Loucy (cell line): ENCODE measurements around the gene TAS1R1.

Source experiments
- H2AFZ ChIP-seq: fragments of 200-600 bp; sonication (generic); 2 replicates; pipeline ENCODE4 v1.6.0; 2016; ENCODE audit warnings: antibody characterized with exemption, mild to moderate bottlenecking, low read length, moderate library complexity
- H3F3A ChIP-seq: fragments of 200-600 bp; 2 replicates; pipeline ENCODE4 v1.6.0; 2016; ENCODE audit warnings: antibody characterized with exemption, low read depth, mild to moderate bottlenecking
- H3K27me3 ChIP-seq: fragments of 200-600 bp; sonication (generic); 2 replicates; pipeline ENCODE4 v1.6.1; 2014; ENCODE audit warnings: low read length, mild to moderate bottlenecking; ENCODE audit not compliant: insufficient read depth, poor library complexity, severe bottlenecking
- H3K36me3 ChIP-seq: fragments of 200-600 bp; sonication (generic); 2 replicates; pipeline ENCODE4 v1.6.1; 2016; ENCODE audit warnings: low read length; ENCODE audit not compliant: insufficient read depth
- H3K4me1 ChIP-seq: fragments of 200-600 bp; sonication (generic); 2 replicates; pipeline ENCODE4 v1.5.1; 2014; ENCODE audit warnings: low read length, mild to moderate bottlenecking; ENCODE audit not compliant: insufficient read depth, poor library complexity, severe bottlenecking
- H3K4me2 ChIP-seq: fragments of 200-600 bp; sonication (generic); 2 replicates; pipeline ENCODE4 v1.6.0; 2014; ENCODE audit warnings: antibody characterized with exemption, low read length, low read depth, mild to moderate bottlenecking; ENCODE audit not compliant: poor library complexity, severe bottlenecking
- H3K4me3 ChIP-seq: fragments of 200-600 bp; sonication (generic); 2 replicates; pipeline ENCODE4 v1.5.1; 2014; ENCODE audit warnings: low read length, mild to moderate bottlenecking, mixed read lengths; ENCODE audit not compliant: poor library complexity, severe bottlenecking
- H3K79me2 ChIP-seq: fragments of 200-600 bp; sonication (generic); 2 replicates; pipeline ENCODE4 v1.6.1; 2014; ENCODE audit warnings: low read length; ENCODE audit not compliant: insufficient read depth
- H3K9ac ChIP-seq: fragments of 200-600 bp; sonication (generic); 2 replicates; pipeline ENCODE4 v1.6.0; 2014; ENCODE audit warnings: mild to moderate bottlenecking, low read depth, low read length, moderate library complexity; ENCODE audit not compliant: poor library complexity, severe bottlenecking
- H3K9me2 ChIP-seq: fragments of 200-600 bp; sonication (generic); replicated peaks from 2 replicates; pipeline ENCODE4 v1.6.1; 2016; ENCODE audit warnings: low read depth, low read length, mixed read lengths
- H3K9me3 ChIP-seq: fragments of 200-600 bp; sonication (generic); 2 replicates; pipeline ENCODE4 v1.6.1; 2014; ENCODE audit warnings: mild to moderate bottlenecking, antibody characterized with exemption, low read length, low read depth; ENCODE audit not compliant: insufficient read depth
- H4K20me1 ChIP-seq: fragments of 200-600 bp; sonication (generic); 2 replicates; pipeline ENCODE4 v1.6.0; 2014; ENCODE audit warnings: antibody characterized with exemption, low read length, mild to moderate bottlenecking; ENCODE audit not compliant: insufficient read depth, poor library complexity, severe bottlenecking
- EZH2phosphoT487 ChIP-seq: fragments of 200-600 bp; IDR thresholded peaks from 2 replicates; pipeline ENCODE4 v1.6.1; 2018; ENCODE audit warnings: antibody characterized with exemption, mild to moderate bottlenecking, moderate library complexity, borderline replicate concordance
- TF ChIP-seq, protein P1 (sequence below): fragments of 200-600 bp; sonication (generic); conservative IDR thresholded peaks from 2 replicates; pipeline ENCODE4 v1.5.1; 2014; ENCODE audit warnings: mild to moderate bottlenecking, antibody characterized with exemption, low read length

TAS1R1 gene

DNA sequence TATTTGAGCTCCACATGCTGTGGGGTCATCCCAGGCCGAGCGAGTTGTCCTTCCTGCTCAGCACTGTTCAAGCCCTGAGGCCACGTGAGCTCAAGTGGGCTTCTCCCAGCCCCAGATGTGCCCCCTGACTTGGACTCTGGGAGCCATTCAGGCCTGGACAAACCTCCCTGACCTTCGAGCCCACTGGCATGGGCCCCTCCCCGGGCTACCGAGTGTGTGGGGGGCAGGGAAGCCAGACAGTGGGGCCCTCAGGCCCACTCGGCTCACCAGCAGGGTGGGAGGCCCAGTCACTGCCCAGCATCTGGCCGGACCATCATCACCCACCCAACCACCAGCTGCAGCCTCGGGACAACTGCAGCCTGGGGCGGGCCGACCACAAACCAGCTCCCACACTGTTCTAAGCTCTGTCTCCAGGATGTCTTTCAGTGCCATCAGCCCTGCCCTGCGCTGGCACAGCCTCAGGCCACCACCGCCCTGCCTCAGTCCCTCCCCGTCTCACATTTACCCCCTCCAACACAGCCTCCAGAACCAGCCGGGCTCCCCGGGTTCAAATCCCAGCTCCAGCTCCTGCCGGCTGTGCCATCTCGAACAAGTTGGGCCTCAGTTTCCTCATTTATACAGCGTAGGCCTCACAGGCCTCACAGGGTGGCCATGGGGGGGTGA is 42.7 kb upstream of the TAS1R1 start:
- Histone ChIP-seq H3K9me3 (no peaks in the 10 kb centered on the region), H3F3A (no peaks in the 10 kb centered on the region), H3K4me3 (no peak overlapping the region), H4K20me1 (no peaks in the 10 kb centered on the region), H2AFZ (no peak overlapping the region), H3K79me2 (no peaks in the 10 kb centered on the region), H3K4me2 (no peak overlapping the region), H3K4me1 (no peaks in the 10 kb centered on the region), H3K36me3 (no peaks in the 10 kb centered on the region), H3K9ac (no peak overlapping the region), H3K9me2 (no peaks in the 10 kb centered on the region), H3K27me3 (no peaks in the 10 kb centered on the region)
- TF ChIP-seq, protein P1, sequence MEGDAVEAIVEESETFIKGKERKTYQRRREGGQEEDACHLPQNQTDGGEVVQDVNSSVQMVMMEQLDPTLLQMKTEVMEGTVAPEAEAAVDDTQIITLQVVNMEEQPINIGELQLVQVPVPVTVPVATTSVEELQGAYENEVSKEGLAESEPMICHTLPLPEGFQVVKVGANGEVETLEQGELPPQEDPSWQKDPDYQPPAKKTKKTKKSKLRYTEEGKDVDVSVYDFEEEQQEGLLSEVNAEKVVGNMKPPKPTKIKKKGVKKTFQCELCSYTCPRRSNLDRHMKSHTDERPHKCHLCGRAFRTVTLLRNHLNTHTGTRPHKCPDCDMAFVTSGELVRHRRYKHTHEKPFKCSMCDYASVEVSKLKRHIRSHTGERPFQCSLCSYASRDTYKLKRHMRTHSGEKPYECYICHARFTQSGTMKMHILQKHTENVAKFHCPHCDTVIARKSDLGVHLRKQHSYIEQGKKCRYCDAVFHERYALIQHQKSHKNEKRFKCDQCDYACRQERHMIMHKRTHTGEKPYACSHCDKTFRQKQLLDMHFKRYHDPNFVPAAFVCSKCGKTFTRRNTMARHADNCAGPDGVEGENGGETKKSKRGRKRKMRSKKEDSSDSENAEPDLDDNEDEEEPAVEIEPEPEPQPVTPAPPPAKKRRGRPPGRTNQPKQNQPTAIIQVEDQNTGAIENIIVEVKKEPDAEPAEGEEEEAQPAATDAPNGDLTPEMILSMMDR, result no peak
- TF ChIP-seq EZH2phosphoT487, result no peak

DNA sequence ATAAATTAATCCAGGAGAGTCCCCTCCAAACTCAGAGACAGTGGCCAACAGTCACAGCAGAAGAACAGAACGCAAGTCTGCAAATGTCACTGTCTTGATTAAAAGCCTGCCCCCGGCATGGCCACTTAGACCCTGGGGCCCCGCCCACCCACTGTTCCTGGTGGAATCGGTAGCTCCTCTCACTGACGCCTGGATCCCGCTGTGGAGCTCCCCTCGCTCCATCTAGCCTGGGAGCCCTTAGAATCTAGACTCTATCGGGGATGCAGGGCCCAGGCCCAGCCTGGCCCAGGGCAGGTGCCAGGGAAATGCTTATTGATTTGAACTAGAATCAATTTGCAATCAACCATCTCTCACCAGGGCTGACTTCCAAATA is 42.2 kb upstream of the TAS1R1 start:
- Histone ChIP-seq H3K9me3 (no peaks in the 10 kb centered on the region), H3F3A (no peaks in the 10 kb centered on the region), H3K36me3 (no peaks in the 10 kb centered on the region), H3K4me3 (no peak overlapping the region), H4K20me1 (no peaks in the 10 kb centered on the region), H3K9ac (no peak overlapping the region), H3K27me3 (no peaks in the 10 kb centered on the region), H3K79me2 (no peaks in the 10 kb centered on the region), H3K9me2 (no peaks in the 10 kb centered on the region), H2AFZ (no peak overlapping the region), H3K4me1 (no peaks in the 10 kb centered on the region), H3K4me2 (no peak overlapping the region)
- no peak for TF ChIP-seq EZH2phosphoT487
- TF ChIP-seq, protein P1, result no peak

DNA sequence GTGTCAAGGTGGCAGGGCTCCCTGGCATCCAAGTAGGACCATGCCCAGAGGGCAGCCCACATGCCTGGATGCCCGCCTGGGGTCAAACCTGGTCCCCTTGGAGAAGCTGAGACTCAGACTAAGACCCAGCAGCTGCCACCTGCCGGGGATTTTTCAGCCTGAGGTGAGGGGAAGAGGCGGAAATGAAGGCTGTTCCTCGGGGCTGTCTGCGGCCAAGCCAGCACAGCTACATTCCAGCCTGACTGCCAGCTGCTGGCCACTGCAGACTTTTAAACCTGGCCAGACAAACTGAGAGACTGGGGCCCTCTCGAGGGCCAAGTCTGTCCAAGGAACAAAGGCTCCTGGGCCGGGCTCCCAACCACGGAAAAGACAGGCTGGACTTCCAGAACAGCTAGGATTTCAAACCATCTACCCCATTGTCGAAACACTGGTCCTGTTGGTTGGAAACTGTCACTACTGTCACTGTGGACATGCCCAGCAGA is 41.7 kb upstream of the TAS1R1 start:
- Histone ChIP-seq H2AFZ (no peak overlapping the region), H3K4me3 (no peak overlapping the region), H4K20me1 (no peaks in the 10 kb centered on the region), H3K79me2 (no peaks in the 10 kb centered on the region), H3K9ac (no peak overlapping the region), H3K9me2 (no peaks in the 10 kb centered on the region), H3K4me2 (no peak overlapping the region), H3F3A (no peaks in the 10 kb centered on the region), H3K9me3 (no peaks in the 10 kb centered on the region), H3K4me1 (no peaks in the 10 kb centered on the region), H3K27me3 (no peaks in the 10 kb centered on the region), H3K36me3 (no peaks in the 10 kb centered on the region)
- TF ChIP-seq, protein P1, result no peak
- TF ChIP-seq EZH2phosphoT487, result no peak
